ENCODE measurements around the gene PRSS2.

GRCh38 chr7:142792129-142792528 is 21.4 kb downstream of the PRSS2 start:
- TF ChIP-seq, protein P1, sequence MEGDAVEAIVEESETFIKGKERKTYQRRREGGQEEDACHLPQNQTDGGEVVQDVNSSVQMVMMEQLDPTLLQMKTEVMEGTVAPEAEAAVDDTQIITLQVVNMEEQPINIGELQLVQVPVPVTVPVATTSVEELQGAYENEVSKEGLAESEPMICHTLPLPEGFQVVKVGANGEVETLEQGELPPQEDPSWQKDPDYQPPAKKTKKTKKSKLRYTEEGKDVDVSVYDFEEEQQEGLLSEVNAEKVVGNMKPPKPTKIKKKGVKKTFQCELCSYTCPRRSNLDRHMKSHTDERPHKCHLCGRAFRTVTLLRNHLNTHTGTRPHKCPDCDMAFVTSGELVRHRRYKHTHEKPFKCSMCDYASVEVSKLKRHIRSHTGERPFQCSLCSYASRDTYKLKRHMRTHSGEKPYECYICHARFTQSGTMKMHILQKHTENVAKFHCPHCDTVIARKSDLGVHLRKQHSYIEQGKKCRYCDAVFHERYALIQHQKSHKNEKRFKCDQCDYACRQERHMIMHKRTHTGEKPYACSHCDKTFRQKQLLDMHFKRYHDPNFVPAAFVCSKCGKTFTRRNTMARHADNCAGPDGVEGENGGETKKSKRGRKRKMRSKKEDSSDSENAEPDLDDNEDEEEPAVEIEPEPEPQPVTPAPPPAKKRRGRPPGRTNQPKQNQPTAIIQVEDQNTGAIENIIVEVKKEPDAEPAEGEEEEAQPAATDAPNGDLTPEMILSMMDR (IDR thresholded peaks at IDR 0.05) = no peak
- no peak for TF ChIP-seq EZH2 (IDR thresholded peaks at IDR 0.05; ENCODE audit: borderline replicate concordance, insufficient read depth, low read depth, low read length, poor library complexity, severe bottlenecking)
